Measurements from ENCODE around the gene ZNF597. TPM values are rescaled to one million over a fixed set of nuclear protein-coding genes. Genes with fewer than 3 reads are reported as not detected.

Gene ZNF597
- total and polyA plus RNA-seq, 7 donors, result 0.69 to 2.5 (median 1.5) TPM

DNA sequence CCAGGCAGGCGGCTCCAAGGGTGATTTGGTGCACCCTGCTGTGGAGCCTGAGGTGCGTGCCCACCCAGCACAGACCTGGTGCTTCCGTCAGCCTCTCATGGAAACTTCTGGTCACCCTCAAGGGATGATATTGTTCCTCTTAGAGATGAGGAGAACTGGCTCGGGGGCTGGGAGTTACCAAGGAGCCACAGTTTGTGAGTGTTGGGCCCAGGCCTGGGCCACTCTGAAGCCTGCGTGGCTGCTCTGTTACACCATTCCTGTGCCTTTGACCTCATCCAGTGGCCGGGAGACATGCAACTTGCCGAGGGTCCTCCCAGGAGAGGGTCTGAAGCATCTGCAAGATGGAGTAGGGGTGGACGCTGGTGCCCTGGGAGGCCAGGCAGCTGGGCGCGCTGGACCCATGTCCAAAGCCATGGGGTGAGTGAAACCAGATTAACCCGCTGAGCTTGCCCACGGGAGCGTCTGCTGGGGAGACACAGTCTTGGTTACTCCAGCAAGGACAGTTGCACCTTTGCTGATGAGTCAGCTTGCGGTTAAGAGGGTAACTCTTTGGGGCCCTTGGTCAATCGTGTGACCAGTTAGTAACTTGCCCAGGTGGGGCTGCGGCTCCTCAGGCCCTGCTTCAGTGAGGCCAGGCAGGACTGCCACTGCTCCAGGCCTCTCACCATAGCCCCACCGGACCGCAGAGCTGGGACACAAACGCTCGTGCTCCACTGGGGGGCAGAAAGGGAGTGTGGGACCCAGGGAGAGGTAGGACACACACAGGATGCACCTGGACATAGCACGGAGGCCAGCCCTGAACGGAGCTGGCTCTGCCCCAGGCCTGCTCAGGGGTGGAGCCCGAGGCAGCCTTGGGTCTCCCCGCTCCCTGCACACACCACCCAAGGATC lies 44.5 kb upstream of the ZNF597 start:
- Histone ChIP-seq H3K36me3 (peaks cover 28 to 48% (median 36%) of the 10 kb centered on the region in 4 donors), H3K27ac (no peak overlapping the region), H3K9me3 (no peaks in the 10 kb centered on the region), H3K4me1 (no peaks in the 10 kb centered on the region), H3K4me3 (no peak overlapping the region), H3K27me3 (no peaks in the 10 kb centered on the region)
- no peak for DNase-seq
- TF ChIP-seq, protein P1, sequence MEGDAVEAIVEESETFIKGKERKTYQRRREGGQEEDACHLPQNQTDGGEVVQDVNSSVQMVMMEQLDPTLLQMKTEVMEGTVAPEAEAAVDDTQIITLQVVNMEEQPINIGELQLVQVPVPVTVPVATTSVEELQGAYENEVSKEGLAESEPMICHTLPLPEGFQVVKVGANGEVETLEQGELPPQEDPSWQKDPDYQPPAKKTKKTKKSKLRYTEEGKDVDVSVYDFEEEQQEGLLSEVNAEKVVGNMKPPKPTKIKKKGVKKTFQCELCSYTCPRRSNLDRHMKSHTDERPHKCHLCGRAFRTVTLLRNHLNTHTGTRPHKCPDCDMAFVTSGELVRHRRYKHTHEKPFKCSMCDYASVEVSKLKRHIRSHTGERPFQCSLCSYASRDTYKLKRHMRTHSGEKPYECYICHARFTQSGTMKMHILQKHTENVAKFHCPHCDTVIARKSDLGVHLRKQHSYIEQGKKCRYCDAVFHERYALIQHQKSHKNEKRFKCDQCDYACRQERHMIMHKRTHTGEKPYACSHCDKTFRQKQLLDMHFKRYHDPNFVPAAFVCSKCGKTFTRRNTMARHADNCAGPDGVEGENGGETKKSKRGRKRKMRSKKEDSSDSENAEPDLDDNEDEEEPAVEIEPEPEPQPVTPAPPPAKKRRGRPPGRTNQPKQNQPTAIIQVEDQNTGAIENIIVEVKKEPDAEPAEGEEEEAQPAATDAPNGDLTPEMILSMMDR (IDR thresholded peaks at IDR 0.05), result no peak
- TF ChIP-seq POLR2A (IDR thresholded peaks at IDR 0.05) (no peak), POLR2AphosphoS5 (IDR thresholded peaks at IDR 0.05) (no peak), EP300 (IDR thresholded peaks at IDR 0.05) (no peak)
- WGBS, 2 donors, result 86 to 88% methylated on average over 24 of the region's 24 CpGs
- intact Hi-C loops (cut with DNase I), result no loop called here

DNA sequence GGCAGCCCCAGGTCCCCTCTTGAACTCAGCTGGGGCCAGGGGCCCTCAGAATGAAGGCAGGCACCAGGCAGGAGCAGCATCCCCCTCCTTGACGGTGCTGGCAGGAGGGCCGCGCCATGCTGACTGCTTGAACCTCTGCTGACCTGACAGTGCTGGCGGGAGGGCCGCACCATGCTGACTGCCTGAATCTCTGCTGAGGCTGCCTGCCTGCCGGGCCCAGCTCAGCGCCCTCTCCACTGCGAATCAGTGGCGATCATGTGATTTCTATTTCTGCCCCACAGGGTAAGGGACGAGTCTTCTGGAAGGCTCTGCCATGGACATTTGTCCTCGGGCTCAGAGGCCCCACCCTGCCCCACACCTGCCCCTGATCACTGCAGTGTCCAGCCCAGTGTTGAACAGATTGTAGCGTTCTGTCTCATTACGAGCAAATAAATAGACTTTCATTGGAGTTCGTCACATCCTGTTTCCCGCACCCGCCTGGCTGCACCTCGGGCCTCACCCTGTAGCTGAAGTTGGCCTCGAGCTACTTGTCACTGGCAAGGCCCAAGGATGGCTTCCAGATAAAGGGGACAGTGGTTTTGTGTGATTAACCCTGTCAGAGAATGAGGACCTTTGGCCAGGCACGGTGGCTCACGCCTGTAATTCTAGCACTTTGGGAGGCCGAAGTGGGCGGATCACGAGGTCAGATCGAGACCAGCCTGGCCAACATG lies 43.4 kb upstream of the ZNF597 start:
- Histone ChIP-seq H3K4me3 (no peak overlapping the region), H3K27me3 (no peaks in the 10 kb centered on the region), H3K4me1 (no peaks in the 10 kb centered on the region), H3K9me3 (no peaks in the 10 kb centered on the region), H3K36me3 (peaks cover 37 to 59% (median 45%) of the 10 kb centered on the region in 4 donors), H3K27ac (no peak overlapping the region)
- no peak for DNase-seq
- TF ChIP-seq POLR2AphosphoS5 (IDR thresholded peaks at IDR 0.05), result no peak
- TF ChIP-seq EP300 (IDR thresholded peaks at IDR 0.05), result no peak
- TF ChIP-seq, protein P1 (IDR thresholded peaks at IDR 0.05), result no peak
- no peak for TF ChIP-seq POLR2A (IDR thresholded peaks at IDR 0.05)
- 85 to 92% methylated on average over 24 of the region's 24 CpGs for WGBS, 2 donors
- intact Hi-C loops (cut with DNase I), result no loop called here

DNA sequence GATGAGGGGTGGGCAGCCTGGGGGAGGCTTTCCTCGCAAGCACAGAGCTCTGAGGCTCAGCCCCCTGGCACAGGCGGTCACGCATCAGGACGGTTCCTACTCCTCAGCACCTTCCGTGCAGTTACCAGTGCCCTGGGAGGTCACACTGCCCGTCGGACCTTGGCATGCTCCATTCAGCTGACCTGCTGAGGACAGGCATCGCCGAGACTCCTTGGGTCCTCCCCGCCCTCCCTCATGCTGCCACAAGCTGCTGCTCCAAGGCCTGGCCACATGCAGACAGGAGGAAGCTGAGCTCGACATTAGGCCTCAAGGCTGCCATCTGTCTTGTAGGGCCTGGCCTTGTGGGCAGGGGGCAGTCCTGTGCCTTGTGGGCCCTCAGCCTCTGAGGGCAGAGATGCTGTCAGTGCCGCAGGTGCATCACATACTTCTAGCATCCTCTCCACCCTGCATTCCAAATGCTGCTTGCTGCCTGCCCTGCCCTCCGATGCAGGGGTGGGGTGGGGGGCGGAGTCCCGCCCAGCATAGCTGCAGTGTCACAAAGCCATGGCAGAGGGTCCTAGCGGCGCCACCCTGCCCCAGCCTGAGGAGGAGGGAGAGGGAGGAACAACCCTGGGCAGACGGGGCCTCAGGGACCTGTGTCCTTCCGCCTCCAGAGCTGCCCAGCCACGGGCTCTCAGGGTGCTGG lies 42.7 kb upstream of the ZNF597 start:
- no peak for DNase-seq
- Histone ChIP-seq H3K27me3 (no peaks in the 10 kb centered on the region), H3K9me3 (no peaks in the 10 kb centered on the region), H3K4me3 (no peak overlapping the region), H3K27ac (no peak overlapping the region), H3K4me1 (no peaks in the 10 kb centered on the region), H3K36me3 (peaks cover 41 to 66% (median 49%) of the 10 kb centered on the region in 4 donors)
- intact Hi-C loops (cut with DNase I), result no loop called here
- TF ChIP-seq POLR2A (IDR thresholded peaks at IDR 0.05), result no peak
- TF ChIP-seq, protein P1 (IDR thresholded peaks at IDR 0.05), result no peak
- WGBS, 2 donors, result 93 to 94% methylated on average over 20 of the region's 20 CpGs

DNA sequence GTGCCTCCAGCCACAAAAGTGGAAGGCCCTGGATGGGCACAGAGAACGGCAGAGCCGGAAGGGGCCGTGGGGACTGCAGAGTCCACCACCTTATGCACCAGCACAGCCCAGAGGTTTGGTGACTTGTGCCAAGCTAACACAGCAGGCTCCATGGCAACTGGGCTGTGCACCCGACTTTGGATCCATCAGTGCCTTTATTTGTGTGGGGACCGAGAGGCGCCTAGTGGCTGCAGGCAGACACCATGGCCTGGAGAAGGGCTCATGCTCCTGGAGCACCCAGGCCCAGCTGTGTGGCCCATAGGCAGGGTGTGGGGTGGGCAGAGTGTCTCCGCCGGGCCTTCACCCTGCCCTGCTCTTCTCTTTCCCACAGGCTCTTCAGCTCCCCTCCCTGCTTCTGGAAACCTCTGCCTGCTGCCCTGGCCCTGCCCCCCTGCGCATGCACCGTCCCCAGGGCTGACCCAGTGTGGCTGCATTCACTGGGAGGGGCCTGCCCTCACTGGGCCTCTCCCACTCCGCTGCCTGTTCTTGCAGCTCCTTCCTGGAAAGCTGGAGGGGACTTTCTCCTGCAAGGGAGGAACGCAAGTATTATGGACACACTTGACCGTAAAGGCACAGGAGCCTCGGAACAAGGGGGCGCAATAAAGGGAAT lies 41.9 kb upstream of the ZNF597 start:
- Histone ChIP-seq H3K4me1 (no peaks in the 10 kb centered on the region), H3K27me3 (no peaks in the 10 kb centered on the region), H3K36me3 (peaks cover 41 to 74% (median 51%) of the 10 kb centered on the region in 4 donors), H3K27ac (no peak overlapping the region), H3K4me3 (no peak overlapping the region), H3K9me3 (no peaks in the 10 kb centered on the region)
- no peak for DNase-seq
- intact Hi-C loops (cut with DNase I), result no loop called here
- no peak for TF ChIP-seq POLR2AphosphoS5 (IDR thresholded peaks at IDR 0.05)
- no peak for TF ChIP-seq EP300 (IDR thresholded peaks at IDR 0.05)
- WGBS, 2 donors, result 87 to 90% methylated on average over 15 of the region's 15 CpGs

All from sigmoid colon (tissue), 7 donors.